ACC112 (cell line): ENCODE results near the gene VPS13A.
A peak's percentile ranks its signal among the peaks of the same experiment; 100 is the strongest.
"Not testable (repeated sequence)": the region's sequence is repeated elsewhere in the genome, so short reads cannot be mapped to it uniquely, and the experiment has no call there.

Experiments
- H2AFZ ChIP-seq: fragments of 200-600 bp; sonication (generic); one replicate; pipeline ENCODE4 v1.6.0; 2017; ENCODE audit warnings: antibody characterized with exemption, low read length; ENCODE audit not compliant: unreplicated experiment
- H3K27ac ChIP-seq: fragments of 200-600 bp; sonication (generic); 2 replicates; pipeline ENCODE4 v1.5.1; 2014; ENCODE audit warnings: low read depth, mild to moderate bottlenecking, antibody characterized with exemption, low read length, moderate library complexity
- H3K27me3 ChIP-seq: fragments of 200-600 bp; sonication (generic); 2 replicates; pipeline ENCODE4 v1.6.1; 2014; ENCODE audit warnings: mild to moderate bottlenecking, antibody characterized with exemption, low read length, moderate library complexity, mixed read lengths; ENCODE audit not compliant: insufficient read depth
- H3K36me3 ChIP-seq: fragments of 200-600 bp; sonication (generic); 2 replicates; pipeline ENCODE4 v1.6.1; 2016; ENCODE audit warnings: mild to moderate bottlenecking, antibody characterized with exemption, low read length, moderate library complexity, mixed read lengths; ENCODE audit not compliant: insufficient read depth
- H3K4me1 ChIP-seq: fragments of 200-600 bp; sonication (generic); one replicate; pipeline ENCODE4 v1.6.1; 2016; ENCODE audit warnings: low read length, mixed read lengths; ENCODE audit not compliant: insufficient read depth, unreplicated experiment, control insufficient read depth
- H3K4me3 ChIP-seq: fragments of 200-600 bp; sonication (generic); 2 replicates; pipeline ENCODE4 v1.5.1; 2014; ENCODE audit warnings: mild to moderate bottlenecking, low read depth, low read length
- H3K79me2 ChIP-seq: fragments of 200-600 bp; sonication (generic); one replicate; pipeline ENCODE4 v1.6.0; 2016; ENCODE audit warnings: low read length; ENCODE audit not compliant: control insufficient read depth, unreplicated experiment, insufficient read depth

The VPS13A gene

DNA sequence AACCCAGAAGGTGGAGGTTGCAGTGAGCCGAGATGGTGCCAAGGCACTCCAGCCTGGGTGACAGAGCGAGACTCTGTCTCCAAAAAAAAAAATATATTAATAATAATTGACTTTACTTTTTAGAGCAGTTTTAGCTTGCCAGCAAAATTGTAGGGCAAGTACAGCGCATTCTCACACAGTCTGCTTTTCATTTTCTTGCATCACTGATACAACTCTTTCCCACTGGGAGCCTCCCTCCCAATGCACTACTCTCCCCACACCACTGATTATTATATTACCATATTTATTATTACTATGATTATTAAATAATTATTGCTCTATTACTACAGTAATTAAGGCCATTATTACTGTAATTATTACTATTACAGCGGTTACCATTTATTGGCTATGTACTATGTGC, 257.9 kb downstream of the VPS13A start:
- H3K79me2 ChIP-seq = no peaks in the 10 kb centered on the region

DNA sequence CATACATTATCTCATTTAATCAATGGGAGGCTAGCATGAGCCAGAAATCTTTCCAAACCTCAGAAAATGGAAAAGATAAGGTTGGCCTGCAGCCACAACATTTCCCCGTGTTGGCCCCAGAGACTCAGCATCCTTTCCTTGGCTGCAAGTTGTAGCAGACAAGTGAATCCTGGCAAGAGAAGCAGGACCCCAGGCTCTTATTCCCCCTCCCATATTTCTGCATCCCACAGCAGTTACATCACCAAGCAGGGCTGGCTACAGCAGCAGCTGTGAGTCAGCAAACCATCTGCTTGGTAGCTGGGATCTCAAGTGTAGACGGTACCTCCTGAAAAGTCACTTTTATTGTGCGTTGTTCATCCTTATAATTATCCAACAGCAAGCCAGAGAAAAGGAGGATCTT, 258.4 kb downstream of the VPS13A start:
- Histone ChIP-seq H3K79me2 (no peaks in the 10 kb centered on the region), H3K27me3 (no peaks in the 10 kb centered on the region), H2AFZ (no peak overlapping the region), H3K4me1 (no peaks in the 10 kb centered on the region), H3K36me3 (no peaks in the 10 kb centered on the region), H3K27ac (no peak overlapping the region), H3K4me3 (no peak overlapping the region)

More for the DNA sequence above, 257.9 kb downstream of the VPS13A start:
- Histone ChIP-seq H3K27ac (no peak overlapping the region), H3K27me3 (no peaks in the 10 kb centered on the region), H2AFZ (no peak overlapping the region), H3K4me1 (no peaks in the 10 kb centered on the region), H3K4me3 (no peak overlapping the region), H3K36me3 (no peaks in the 10 kb centered on the region)

DNA sequence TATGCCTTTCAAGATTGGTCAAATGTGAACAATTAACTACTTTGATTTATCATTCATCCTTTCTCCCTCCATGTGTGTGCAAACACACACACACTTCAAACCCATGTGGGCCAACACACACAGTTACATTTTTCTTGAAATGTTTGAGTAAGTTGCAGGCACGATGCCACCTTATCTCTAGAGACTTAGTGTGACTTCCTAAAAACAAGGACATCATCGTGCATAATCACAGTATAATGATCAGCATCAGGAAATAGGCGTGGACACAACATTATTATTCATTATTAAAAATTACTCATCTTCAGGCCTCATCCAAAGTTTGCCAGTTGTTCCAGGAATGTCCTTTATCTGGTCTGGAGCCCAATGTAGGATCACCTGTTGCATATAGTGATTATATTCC, 261.3 kb downstream of the VPS13A start:
- H3K4me3 ChIP-seq = no peak overlapping the region
- no peaks in the 10 kb centered on the region for H3K4me1 ChIP-seq
- H2AFZ ChIP-seq = no peak overlapping the region
- no peaks in the 10 kb centered on the region for H3K27me3 ChIP-seq
- no peaks in the 10 kb centered on the region for H3K79me2 ChIP-seq
- no peaks in the 10 kb centered on the region for H3K36me3 ChIP-seq
- no peak overlapping the region for H3K27ac ChIP-seq

DNA sequence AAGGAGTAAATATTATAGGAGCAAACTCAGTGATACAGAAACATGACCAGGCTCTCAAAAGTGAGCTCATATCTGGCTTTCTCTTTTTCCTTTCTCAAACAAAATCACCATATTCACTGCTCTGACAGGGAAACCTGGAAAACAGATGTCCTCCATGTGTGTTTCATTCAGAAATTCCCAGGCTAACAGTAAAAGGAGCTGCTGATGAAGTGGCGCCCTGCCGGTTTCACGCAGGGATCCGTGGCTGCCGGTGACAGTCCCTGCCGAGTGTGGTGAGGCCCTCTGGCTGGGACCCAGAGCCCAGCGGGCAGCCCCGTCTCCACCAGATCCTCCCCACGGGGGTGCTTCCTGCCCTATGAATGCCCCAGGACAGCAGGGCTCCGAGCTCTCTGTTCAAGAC, 262.7 kb downstream of the VPS13A start:
- Histone ChIP-seq H2AFZ (peak overlapping the region; percentile 11), H3K79me2 (no peaks in the 10 kb centered on the region), H3K4me3 (no peak overlapping the region), H3K36me3 (no peaks in the 10 kb centered on the region), H3K27me3 (no peaks in the 10 kb centered on the region), H3K27ac (no peak overlapping the region), H3K4me1 (no peaks in the 10 kb centered on the region)

DNA sequence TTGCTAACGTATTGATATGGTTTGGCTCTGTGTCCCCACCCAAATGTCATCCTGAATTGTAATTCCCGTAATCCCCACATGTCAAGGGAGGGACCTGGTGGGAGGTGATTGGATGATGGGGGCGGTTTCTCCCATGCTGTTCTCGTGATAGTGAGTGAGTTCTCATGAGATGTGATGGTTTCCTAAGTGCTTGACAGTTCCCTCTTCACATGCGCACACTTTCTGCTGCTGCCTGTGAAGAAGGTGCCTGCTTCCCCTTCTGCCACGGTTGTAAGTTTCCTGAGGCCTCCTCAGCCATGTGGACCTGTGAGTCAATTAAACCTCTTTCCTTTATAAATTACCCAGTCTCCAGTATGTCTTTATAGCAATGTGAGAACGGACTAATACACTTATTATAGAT, 263.8 kb downstream of the VPS13A start:
- H3K4me3 ChIP-seq, H3K27me3 ChIP-seq, H3K36me3 ChIP-seq, H3K4me1 ChIP-seq, H3K27ac ChIP-seq, H3K79me2 ChIP-seq, H2AFZ ChIP-seq: not testable (repeated sequence)

DNA sequence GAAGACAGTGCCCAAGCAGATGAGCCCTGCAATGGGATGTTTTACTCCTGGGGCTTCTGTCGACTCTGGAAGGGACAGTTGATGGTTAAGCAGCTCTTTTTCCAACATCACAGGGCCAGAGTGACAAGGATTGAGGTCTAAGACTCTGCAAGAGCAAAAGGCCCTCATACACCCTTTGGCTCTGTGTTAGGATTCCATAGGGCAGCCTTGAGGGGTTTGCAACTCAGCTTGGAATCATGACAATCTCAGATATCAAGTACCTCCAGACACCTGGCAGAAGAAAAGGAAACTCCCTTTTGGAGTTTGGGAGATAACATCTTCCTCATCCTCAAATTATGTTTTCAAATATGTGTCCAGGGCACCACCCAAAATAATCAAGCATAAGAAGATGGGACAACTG, 265.1 kb downstream of the VPS13A start:
- Histone ChIP-seq H3K36me3 (no peaks in the 10 kb centered on the region), H2AFZ (no peak overlapping the region), H3K4me1 (no peaks in the 10 kb centered on the region), H3K79me2 (no peaks in the 10 kb centered on the region), H3K27ac (no peak overlapping the region), H3K4me3 (no peak overlapping the region), H3K27me3 (no peaks in the 10 kb centered on the region)

DNA sequence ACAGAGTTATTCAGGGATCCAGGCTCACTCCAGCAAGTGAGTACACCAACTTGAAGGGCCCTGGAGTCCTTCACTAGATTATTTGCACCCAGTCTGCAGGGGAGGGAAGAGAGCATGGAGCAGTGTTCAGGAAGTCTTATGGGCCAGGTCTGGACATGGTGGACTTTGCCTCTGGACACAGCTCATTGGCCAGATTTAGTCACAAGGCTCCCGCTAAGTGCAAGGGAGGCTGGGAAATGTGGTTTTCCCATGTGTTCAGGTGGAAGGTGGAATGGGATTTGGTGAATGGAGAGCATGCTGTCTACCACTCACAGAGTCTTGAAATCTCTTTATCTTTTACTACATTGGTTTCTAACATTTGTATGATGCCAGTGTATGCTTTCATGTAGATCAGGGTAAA, 270.3 kb downstream of the VPS13A start:
- Histone ChIP-seq H3K27me3 (no peaks in the 10 kb centered on the region), H3K79me2 (no peaks in the 10 kb centered on the region), H3K36me3 (no peaks in the 10 kb centered on the region), H3K4me3 (no peak overlapping the region), H3K27ac (no peak overlapping the region), H2AFZ (no peak overlapping the region), H3K4me1 (peaks cover 9% of the 10 kb centered on the region)

DNA sequence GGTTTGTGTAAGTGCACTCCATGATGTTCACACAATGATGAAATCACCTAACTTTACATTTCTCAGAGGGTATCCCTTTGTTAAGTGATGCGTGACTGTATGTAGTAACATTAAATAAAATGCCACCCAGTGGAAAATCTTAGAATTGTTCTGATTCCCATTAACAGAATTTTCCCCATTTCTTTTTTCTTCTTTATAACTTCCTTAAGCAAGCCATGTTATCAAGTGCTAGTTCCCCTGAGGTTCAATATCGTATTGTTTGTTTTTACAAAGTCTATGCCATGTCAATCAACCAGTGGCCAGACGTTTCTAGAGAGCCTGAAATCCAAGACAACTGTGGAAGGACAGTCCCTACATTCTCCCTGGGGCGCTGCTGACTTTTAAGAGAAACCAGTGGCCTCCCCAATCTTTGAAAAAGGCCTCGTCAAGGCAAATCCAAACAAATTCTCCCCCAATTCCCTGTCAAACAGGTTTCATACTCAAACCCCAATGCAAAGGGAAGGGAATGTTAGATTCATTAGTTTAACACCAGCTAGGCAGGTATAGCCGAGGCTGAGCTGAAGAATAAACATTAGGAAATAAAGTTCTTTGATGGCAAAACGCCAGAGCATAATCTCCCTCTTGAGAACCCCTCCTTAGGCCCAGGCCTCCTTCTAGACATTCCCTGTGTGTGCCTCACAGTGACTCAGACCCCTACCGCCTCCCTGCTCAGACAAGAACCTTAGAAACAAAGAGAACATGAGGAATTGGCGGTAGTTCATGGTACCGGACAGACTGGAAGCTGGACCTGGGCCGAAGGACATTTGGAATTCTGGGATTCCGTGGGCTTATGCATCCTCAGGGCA, 272.1 kb downstream of the VPS13A start:
- H3K4me3 ChIP-seq = no peak overlapping the region
- peaks cover 9% of the 10 kb centered on the region for H3K4me1 ChIP-seq
- H3K79me2 ChIP-seq = no peaks in the 10 kb centered on the region
- H3K36me3 ChIP-seq = no peaks in the 10 kb centered on the region
- H3K27ac ChIP-seq = no peak overlapping the region
- H2AFZ ChIP-seq = no peak overlapping the region
- no peaks in the 10 kb centered on the region for H3K27me3 ChIP-seq

DNA sequence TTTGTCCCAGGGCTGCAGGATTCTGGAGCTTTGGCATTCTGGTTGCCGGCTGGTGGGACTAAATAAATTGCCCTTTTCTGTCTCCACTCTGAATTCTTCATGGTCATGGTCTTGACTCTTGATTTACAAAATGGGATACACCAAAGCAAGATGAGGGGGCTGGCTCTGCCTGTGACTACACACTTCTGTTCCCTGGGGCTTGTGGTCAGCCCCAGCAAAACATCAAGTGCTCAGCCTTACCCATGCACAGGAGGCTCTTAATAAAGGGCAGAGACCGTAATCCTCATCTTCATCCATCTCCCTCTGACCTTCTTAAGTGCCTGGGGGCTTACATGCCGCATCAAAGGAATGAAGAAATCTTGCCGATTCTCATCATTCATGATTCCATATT, 272.7 kb downstream of the VPS13A start:
- no peaks in the 10 kb centered on the region for H3K36me3 ChIP-seq
- H3K79me2 ChIP-seq = no peaks in the 10 kb centered on the region
- H3K4me3 ChIP-seq = no peak overlapping the region
- peaks cover 12% of the 10 kb centered on the region for H3K4me1 ChIP-seq
- no peaks in the 10 kb centered on the region for H3K27me3 ChIP-seq
- H3K27ac ChIP-seq = no peak overlapping the region
- H2AFZ ChIP-seq = no peak overlapping the region

DNA sequence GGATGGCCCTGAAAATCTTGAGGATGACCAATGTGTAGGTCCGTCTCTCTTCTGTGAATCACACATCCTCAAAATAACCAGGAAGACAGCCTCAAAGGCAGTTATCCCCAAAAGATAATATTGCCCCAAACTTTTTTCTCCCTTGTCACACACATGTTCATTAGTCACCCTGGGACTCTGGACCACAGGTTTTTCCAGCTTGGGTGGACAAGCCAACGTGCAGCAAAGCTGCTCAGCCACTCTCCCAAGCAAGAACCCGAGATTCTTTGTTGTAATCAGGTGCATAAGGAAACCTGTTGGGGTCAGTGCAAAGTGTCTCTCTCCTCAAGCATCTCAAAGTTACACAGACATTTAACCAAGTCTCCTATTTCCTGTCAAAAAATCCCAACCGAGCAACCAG, 274.2 kb downstream of the VPS13A start:
- no peak overlapping the region for H2AFZ ChIP-seq
- no peak overlapping the region for H3K27ac ChIP-seq

DNA sequence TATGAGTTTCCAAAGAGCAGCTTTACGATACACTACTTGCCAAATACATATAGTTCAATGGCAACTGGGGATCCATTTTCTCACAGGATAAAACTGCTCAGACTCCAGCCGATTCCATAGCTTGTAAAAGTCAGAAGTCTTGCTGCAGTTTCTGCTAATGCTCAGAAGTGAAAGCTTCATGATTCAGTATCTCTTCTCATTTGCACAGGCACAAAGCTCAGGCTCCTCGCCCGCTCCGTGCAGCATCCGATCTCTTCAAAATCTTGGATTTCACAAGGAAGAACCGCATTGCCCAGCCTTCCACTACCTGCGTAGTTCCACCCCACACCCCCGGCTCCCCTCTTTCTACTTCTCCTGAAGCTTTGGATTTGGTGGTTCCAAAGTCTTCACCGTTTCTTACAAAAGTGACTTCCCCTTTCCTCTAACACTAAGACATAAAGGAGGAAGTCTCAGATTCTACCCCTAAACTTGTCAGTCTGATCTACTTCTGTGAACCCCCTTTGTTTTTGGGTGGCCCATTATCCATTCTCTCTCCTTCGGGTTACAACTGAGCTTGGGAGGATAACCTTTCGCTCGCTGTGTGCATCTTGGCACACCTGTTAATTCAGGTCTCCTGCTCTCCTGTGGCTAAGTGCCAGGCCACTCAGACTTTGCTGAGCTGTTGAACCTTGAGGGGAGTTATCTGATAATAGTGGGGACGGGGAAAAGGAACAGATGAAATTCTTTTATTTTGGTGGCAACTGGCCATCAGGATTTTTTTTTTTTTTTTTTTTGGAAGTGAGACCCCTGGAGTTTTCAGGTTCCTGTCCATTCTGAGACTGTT, 276.7 kb downstream of the VPS13A start:
- Histone ChIP-seq H3K27ac (no peak overlapping the region), H3K27me3 (no peaks in the 10 kb centered on the region), H3K36me3 (no peaks in the 10 kb centered on the region), H3K79me2 (no peaks in the 10 kb centered on the region), H2AFZ (no peak overlapping the region), H3K4me1 (peaks cover 11% of the 10 kb centered on the region), H3K4me3 (no peak overlapping the region)

More for the DNA sequence above, 274.2 kb downstream of the VPS13A start:
- Histone ChIP-seq H3K4me3 (no peak overlapping the region), H3K4me1 (peaks cover 13% of the 10 kb centered on the region), H3K27me3 (no peaks in the 10 kb centered on the region), H3K79me2 (no peaks in the 10 kb centered on the region), H3K36me3 (no peaks in the 10 kb centered on the region)
